Smooth muscle cell of the brain vasculature (primary cell): ENCODE measurements around the gene PAIP2.
"Not testable (repeated sequence)": the region's sequence is repeated elsewhere in the genome, so short reads cannot be mapped to it uniquely, and the experiment has no call there.

Source experiments
- DNase-seq: peaks from one replicate; pipeline ENCODE4 v3.0.0-alpha.2; 2012; ENCODE audit warnings: low read depth, low spot score

The PAIP2 gene

GRCh38 chr5:139378101-139378825, 36.6 kb downstream of the PAIP2 start:
- DNase-seq, result no peak

GRCh38 chr5:139378941-139379361, 37.3 kb downstream of the PAIP2 start:
- DNase-seq, result no peak

- no peak for DNase-seq
Observed at GRCh38 chr5:139379626-139380449, 38.2 kb downstream of the PAIP2 start.

DNA sequence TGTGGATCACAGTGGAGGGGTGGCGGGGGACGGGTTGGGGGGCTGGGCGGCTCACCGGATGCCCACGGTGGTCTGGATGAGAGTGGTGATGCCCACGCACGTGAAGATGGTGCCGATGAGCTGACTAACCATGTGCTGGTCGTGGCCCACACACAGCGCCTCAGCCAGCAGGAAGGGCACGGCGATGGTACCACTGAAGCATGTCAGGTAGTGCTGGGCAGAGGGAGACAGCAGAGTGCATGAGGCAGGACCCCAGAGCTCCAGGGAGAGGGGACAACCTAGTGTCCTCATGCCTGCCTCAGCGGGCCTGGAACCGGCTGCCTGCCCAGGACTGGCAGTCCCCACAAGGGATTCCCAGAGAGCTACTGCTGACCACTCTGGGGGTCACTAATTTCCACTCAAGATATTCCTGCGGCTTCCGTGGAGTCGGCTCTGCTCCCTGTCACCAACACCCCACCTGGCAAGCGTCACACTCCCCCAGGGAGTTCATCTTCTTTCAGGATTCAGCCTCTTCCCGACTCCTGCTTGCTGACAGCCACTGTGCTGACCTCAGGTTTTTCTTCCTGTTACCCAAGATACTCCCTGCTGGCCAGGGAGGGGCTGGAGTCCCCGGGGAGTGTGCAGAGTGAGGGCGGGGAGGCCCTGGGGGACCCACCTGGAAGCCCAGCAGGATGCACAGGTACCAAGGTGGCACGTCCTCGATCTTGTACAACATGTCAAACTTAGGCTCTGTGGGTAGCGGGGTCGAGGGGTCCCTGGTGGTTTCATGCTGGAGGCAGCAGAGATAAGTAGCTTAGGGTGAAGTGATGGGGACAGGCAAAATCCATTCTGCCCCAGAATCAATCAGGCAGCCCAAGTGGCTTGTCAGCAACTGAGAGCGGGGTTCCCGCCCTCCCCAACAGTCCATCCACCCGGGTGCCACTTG, 40.4 kb downstream of the PAIP2 start:
- no peak for DNase-seq

DNA sequence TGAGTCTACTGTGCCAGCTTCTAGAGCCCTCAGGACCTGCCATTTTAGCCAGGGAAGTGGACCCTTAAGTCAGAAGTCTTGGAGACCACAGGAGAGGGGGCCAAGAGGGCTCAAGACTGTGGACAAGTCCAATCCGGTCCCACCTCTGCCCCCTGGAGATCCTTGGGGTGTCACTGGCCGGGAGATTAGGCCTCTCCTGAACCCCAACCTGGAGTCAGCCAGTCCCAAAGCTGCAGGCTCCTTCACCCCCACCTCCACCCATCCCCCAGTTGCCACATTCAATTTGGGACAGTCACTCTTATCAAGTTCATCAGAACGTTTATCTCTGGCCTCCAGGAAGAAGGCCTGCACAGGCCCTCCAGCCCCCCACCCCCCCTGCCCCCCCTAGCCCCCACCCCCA, 41.2 kb downstream of the PAIP2 start:
- no peak for DNase-seq

- DNase-seq, result no peak
Observed at GRCh38 chr5:139383275-139383992, 41.8 kb downstream of the PAIP2 start, which contains the start of gene SLC23A1. SLC23A1 (minus strand) TSS chr5:139383297; CDS start chr5:139383253, 44 bp downstream.

GRCh38 chr5:139383993-139384590, 42.4 kb downstream of the PAIP2 start:
- no peak for DNase-seq

DNA sequence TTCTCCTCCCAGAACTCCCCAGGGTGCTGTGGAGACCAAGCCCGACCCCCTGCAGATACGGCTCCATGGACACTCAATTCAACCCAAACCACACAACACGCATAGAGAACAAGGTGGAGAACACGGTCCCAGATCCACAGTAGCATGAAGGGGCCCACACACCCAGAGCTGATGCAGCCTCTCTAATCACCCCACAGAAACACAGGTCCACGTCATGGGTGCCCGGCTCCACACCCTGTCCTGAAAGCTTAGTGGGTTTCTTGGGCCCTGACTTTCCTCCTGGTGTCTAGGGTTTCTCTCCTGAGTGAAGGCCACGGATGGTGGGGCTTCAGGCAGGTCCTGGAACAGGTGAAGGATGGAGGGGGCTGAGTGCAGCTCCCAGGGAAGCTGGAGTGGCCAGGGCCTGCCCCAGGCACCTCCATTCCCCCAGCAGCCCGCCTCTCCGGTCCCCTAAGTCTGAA, 43.0 kb downstream of the PAIP2 start:
- DNase-seq, result no peak

GRCh38 chr5:139385061-139386049, 43.7 kb downstream of the PAIP2 start:
- DNase-seq, result no peak

- DNase-seq, result no peak
Observed at GRCh38 chr5:139386050-139386438, 44.4 kb downstream of the PAIP2 start.

DNA sequence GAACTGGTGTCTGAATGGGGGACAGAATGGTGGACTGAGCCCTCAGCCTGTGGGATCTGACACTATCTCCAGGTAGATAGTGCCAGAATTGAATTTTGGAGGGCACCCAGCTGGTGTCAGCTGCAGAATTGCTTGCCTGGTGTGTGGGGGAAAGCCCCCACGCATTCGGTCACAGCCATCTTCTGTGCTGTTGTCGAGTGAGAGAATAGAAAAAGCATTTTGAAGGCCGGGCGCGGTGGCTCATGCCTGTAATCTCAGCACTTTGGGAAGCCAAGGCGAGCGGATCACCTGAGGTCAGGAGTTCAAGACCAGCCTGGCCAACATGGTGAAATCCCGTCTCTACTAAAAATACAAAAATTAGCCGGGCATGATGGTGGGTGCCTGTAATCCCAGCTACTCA, 45.3 kb downstream of the PAIP2 start:
- DNase-seq, result not testable (repeated sequence)

DNA sequence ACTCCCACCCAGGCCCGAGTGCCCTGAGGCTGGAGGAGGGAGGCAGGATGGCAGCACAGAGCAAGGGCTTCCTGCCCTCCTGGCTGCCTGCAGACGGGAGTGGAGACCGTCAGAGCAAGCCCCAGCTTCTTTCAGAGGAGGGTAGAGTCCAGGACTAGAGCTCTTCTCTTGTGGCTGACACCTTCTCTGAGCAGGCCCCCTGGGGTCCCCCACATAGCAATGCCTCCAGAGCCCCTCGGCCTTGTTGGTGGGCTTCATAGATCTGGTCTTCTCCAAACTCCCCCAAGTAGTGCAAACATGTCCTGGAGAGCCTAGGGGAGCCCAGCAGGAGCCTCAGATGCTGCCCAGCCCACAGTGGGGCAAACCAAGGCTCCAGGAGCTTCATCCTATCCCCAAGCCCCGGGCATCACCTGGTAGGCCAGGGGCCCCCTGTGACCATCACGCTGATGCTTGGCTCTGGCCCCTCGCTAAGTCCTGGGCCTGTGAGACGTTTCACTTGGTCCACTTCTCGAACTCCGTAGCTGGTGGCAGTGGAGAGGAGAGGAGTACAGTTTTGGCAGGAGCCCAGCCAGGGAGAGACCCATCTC, 46.0 kb downstream of the PAIP2 start:
- no peak for DNase-seq

GRCh38 chr5:139388198-139388821, 46.7 kb downstream of the PAIP2 start:
- DNase-seq, result no peak

DNA sequence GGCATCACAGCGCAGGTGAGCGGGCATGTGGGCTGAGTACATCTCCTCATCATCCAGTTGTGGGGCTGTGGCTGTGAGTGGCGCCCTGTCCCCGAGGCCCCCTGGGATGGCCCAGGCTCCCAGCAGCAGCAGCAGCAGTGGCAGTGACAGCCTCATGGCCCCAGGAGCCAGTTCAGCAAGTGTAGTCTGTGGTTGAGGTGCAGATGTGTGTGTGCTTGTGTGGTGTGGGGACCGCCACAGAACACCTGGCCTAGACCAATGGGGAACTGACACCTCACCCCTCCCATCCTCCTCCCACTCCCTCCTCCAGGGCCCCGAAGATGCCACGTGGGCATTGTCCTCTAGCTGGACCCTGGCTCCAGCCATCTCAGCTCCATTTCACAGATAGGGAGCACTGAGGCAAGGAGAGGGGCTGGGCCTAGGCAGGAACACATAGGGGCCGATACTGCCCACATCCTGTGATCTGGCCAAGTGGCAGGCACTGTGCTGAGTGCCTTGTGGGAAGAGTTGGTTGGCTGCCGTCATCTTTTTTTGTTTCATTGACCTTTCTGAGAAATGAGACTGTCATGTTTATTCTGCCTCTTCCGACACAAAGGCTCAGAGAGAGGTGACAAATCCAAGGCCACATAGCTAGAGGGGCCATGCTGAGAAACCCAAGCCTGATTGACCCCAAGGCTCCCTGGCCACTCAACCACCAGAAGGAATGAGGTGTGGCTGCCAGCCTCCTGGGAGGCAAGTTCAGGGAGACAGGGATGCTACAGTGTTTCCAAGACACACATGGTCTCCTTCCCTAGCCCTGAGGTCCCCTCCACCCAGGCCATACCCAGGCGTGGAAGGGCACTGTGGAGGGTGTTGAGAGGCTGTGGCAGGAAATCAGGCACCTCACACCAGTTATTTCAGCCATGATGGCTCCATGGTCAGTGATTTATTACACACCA, 48.3 kb downstream of the PAIP2 start, which contains the start of gene MZB1:
Gene MZB1, minus strand, starts transcription at position 213 of the 938 bp plus-strand sequence. Its CDS starts 57 bp downstream, at position 156.
- no peak for DNase-seq

DNA sequence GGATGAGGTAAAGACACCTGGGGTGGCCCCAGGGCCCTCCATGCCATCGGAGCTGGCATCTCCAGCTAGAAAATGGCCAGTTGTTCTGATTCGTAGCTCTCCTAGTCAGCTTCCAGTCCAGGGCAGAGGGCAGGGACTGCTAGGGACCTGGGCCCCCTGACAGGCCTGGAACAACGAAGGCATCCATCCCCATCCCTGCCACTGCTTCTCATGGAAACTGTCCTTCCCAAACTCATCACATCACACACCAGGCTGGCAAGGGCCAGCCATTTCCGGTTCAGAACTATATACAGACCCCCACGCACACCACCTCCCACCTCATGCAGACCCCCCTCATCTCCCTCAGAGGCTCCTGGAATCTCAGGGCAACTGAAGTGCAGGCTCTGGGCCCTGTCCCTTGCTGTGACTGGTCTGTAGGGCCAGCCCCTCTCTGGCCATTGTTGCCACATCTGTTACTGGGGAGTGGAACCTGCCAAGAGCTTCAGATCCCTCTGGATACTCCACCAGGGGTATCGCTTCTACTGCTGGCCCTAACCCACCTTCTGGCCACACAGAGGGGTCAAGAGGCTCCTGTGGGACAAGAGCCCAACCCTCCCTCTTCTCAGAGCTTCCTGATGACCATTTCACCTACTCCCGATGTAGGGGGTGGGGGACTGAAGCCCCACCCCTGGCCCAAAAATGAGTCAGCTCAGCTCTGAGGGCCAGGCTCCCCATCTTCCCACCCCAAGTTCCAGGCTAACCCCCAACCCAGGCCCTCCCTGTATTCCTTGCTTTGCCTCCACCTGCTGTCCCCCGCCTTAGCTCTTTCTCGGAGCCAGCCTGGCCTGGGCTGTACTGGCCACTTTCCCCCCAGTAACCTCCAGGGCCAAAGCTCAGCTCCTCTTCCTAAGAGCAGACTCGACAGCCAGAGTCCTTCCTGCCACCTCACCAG, 49.2 kb downstream of the PAIP2 start:
- no peak for DNase-seq
